Measurements from ENCODE around the gene KIF26B. TPM values are rescaled to one million over a fixed set of nuclear protein-coding genes. Genes with fewer than 3 reads are reported as not detected.

KIF26B gene
- total RNA-seq, 6 experiments from 2014 or later = 0.31 to 0.55 (median 0.35) TPM

DNA sequence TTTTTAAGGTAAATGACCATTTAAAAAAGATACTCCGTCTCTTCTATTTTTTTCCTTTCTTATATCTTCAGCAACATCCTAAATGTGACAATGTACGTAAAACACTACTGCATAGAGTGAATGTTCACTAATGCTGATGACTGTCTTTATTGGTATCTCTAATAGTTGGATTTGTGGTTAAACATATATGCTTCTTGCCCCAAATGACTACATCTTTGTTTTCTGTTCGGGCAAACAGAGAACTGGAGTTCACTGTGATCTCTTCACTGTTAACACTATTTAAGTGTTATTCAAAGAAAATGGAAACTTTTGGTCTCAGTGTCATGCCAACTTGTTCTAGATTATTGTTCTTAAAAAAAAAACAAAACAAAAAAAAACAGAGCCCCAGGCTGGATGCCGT lies 109.4 kb downstream of the KIF26B start:
- Histone ChIP-seq H3K4me3 (no peak overlapping the region), H3K36me3 (no peaks in the 10 kb centered on the region), H3K9me3 (no peaks in the 10 kb centered on the region), H3K27me3 (no peaks in the 10 kb centered on the region), H3K27ac (no peak overlapping the region), H3K4me1 (no peaks in the 10 kb centered on the region)
- intact Hi-C loops (cut with DNase I) = no loop called here
- DNase-seq (no peak), ATAC-seq (no peak)
- TF ChIP-seq, protein P1, sequence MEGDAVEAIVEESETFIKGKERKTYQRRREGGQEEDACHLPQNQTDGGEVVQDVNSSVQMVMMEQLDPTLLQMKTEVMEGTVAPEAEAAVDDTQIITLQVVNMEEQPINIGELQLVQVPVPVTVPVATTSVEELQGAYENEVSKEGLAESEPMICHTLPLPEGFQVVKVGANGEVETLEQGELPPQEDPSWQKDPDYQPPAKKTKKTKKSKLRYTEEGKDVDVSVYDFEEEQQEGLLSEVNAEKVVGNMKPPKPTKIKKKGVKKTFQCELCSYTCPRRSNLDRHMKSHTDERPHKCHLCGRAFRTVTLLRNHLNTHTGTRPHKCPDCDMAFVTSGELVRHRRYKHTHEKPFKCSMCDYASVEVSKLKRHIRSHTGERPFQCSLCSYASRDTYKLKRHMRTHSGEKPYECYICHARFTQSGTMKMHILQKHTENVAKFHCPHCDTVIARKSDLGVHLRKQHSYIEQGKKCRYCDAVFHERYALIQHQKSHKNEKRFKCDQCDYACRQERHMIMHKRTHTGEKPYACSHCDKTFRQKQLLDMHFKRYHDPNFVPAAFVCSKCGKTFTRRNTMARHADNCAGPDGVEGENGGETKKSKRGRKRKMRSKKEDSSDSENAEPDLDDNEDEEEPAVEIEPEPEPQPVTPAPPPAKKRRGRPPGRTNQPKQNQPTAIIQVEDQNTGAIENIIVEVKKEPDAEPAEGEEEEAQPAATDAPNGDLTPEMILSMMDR (IDR thresholded peaks at IDR 0.05) = no peak
- no peak for TF ChIP-seq POLR2A (IDR thresholded peaks at IDR 0.05)
- WGBS (ENCODE audit: insufficient coverage, low coverage, low lambda C conversion rate, missing lambda C conversion rate) = 88% methylated on average over 4 of the region's 4 CpGs

DNA sequence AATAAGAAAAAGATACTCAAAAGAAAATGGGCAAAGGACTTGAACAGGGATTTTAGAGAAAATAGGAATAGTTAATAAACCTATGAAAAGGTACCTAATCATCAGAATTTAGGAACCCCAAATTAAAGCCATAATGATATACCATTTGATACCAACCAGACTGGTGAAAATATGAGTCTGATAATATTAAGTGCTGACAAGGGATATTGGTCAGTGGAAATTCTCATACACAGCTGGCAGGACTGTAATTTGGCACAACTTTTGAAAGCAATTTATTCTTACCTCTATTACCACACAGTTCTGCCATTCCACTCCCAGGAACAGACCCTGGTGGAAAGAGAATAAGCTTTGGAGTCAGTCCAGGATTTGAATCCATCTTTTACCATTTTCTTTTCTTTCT lies 111.3 kb downstream of the KIF26B start:
- no peaks in the 10 kb centered on the region for H3K36me3 ChIP-seq
- ATAC-seq = no peak

DNA sequence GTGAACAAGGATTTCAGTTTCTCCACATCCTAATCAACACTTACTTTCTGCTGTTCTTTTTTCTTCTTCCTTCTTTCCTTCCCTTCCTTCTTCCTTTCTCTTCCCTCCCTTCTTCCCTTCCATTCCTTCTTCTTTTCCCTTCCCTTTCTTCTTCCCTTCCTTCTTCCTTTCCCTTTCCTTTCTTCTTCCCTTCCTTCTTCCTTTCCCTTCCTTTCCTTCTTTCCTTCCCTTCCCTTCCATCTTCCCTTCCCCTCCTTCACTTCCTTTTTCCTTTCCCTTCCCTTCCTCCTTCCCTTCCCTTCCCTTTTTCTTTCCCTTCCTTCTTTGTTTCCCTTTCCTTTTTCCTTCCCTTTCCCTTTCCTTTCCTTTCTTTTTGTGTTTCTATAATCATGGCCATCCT lies 115.3 kb downstream of the KIF26B start:
- Histone ChIP-seq H3K4me3 (no peak overlapping the region), H3K36me3 (no peaks in the 10 kb centered on the region), H3K27me3 (no peaks in the 10 kb centered on the region), H3K27ac (no peak overlapping the region), H3K9me3 (no peaks in the 10 kb centered on the region), H3K4me1 (no peaks in the 10 kb centered on the region)
- TF ChIP-seq, protein P1 (IDR thresholded peaks at IDR 0.05) = no peak
- TF ChIP-seq POLR2A (IDR thresholded peaks at IDR 0.05) = no peak
- DNase-seq (no peak), ATAC-seq (no peak)
- intact Hi-C loops (cut with DNase I) = no loop called here

More for the DNA sequence above, 111.3 kb downstream of the KIF26B start:
- no peaks in the 10 kb centered on the region for H3K4me1 ChIP-seq
- TF ChIP-seq POLR2A (IDR thresholded peaks at IDR 0.05) = no peak
- TF ChIP-seq, protein P1 (IDR thresholded peaks at IDR 0.05) = no peak
- no peak overlapping the region for H3K27ac ChIP-seq
- intact Hi-C loops (cut with DNase I) = no loop called here
- no peaks in the 10 kb centered on the region for H3K9me3 ChIP-seq
- H3K27me3 ChIP-seq = no peaks in the 10 kb centered on the region
- H3K4me3 ChIP-seq = no peak overlapping the region
- DNase-seq = no peak

DNA sequence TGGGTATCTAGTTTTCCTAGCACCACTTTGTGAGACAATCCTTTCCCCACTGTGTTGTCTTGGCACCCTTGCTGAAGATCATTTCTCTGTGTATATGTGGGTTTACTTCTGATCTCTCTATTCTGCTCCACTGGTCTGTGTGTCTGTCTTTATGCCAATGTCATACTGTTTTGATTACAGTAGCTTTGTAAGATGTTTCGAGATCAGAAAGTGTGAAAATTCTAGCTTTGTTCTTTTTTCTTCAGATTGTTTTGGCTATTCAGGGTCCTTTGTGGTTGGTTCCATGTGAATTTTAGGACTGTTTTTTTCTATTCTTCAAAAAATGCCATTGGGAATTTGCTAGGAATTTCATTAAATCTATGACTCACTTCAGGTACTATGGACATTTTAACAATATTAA lies 116.2 kb downstream of the KIF26B start:
- DNase-seq (no peak), ATAC-seq (no peak)
- H3K27me3 ChIP-seq = no peaks in the 10 kb centered on the region
- no peaks in the 10 kb centered on the region for H3K36me3 ChIP-seq
- H3K4me3 ChIP-seq = no peak overlapping the region
- 88% methylated on average over 1 of the region's 1 CpG for WGBS (ENCODE audit: insufficient coverage, low coverage, low lambda C conversion rate, missing lambda C conversion rate)
- no peaks in the 10 kb centered on the region for H3K4me1 ChIP-seq
- TF ChIP-seq, protein P1 (IDR thresholded peaks at IDR 0.05) = no peak
- TF ChIP-seq POLR2A (IDR thresholded peaks at IDR 0.05) = no peak
- no peaks in the 10 kb centered on the region for H3K9me3 ChIP-seq
- no peak overlapping the region for H3K27ac ChIP-seq
- intact Hi-C loops (cut with DNase I) = no loop called here

DNA sequence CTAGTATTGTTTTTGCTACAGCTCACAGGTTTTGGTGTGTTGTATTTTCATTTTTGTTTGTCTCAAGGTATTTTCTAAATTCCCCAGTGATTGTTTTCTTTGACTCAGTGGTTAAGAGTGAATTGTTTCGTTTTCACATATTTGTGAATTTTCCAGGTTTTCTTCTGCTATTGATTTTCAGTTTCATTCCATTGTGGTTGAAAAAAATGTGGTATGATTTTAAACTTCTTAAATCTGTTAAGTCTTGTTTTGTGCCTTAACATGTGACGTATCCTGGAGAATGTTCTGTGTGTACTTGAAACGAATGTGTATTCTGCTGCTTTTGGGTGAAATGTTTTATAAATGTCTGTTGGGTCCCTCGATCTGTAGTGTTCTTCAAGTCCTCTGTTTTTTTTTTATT lies 117.9 kb downstream of the KIF26B start:
- H3K27ac ChIP-seq = no peak overlapping the region
- no peak for TF ChIP-seq POLR2A (IDR thresholded peaks at IDR 0.05)
- TF ChIP-seq, protein P1 (IDR thresholded peaks at IDR 0.05) = no peak
- 53% methylated on average over 4 of the region's 4 CpGs for WGBS (ENCODE audit: insufficient coverage, low coverage, low lambda C conversion rate, missing lambda C conversion rate)
- H3K4me1 ChIP-seq = no peaks in the 10 kb centered on the region
- no peaks in the 10 kb centered on the region for H3K9me3 ChIP-seq
- DNase-seq = no peak
- H3K27me3 ChIP-seq = no peaks in the 10 kb centered on the region
- H3K36me3 ChIP-seq = no peaks in the 10 kb centered on the region
- no peak for ATAC-seq
- H3K4me3 ChIP-seq = no peak overlapping the region
- intact Hi-C loops (cut with DNase I) = no loop called here
